ENCODE measurements around the gene SFXN5. TPM values are rescaled to one million over a fixed set of nuclear protein-coding genes. Genes with fewer than 3 reads are reported as not detected.
A peak's percentile ranks its signal among the peaks of the same experiment; 100 is the strongest.

SFXN5 gene
- total and polyA plus RNA-seq, 2 of the 4 experiments (the other 2 are of a cell fraction), result 8.6 to 17.0 TPM

- no peak overlapping the region for H4K5ac ChIP-seq (ENCODE audit: low read depth, low read length)
- H2AK5ac ChIP-seq (ENCODE audit: low read depth, low read length), result no peak overlapping the region; the same call in 1 of the 2 replicates
- in situ Hi-C loops (cut with MboI; ENCODE audit: low sequenced_read_pairs) (no loop called here), intact Hi-C loops (cut with micrococcal nuclease) (no loop called here), dilution Hi-C loops (cut with HindIII; ENCODE audit: low sequenced_read_pairs, unreplicated experiment) (no loop called here)
- H3K36me3 ChIP-seq (ENCODE audit: control insufficient read depth, insufficient read depth, low read length), result peaks cover 17% of the 10 kb centered on the region; the same call in 1 of the 2 replicates
- no peak overlapping the region for H3K4me2 ChIP-seq (ENCODE audit: low read depth, low read length)
- peak overlapping the region; percentile 78 for H3K14ac ChIP-seq (replicated peaks; ENCODE audit: low read depth, low read length)
- ChIA-PET POLR2A (ENCODE audit: unreplicated experiment) (no interaction called here), CTCF (interaction anchor here (1.5 kb wide), 1 partner anchor 71 kb away, joined by 3 read pairs; no protein-coding TSS in a partner anchor)
- no peak overlapping the region; a peak in 1 of 4 replicates for H4K8ac ChIP-seq (ENCODE audit: low read depth in 2 of 2, low read length in 2 of 2)
- no peak overlapping the region for H3K9ac ChIP-seq (ENCODE audit: low read depth, low read length)
- H3K18ac ChIP-seq (ENCODE audit: low read depth, low read length), result no peak overlapping the region
- H3K4me1 ChIP-seq (ENCODE audit: control insufficient read depth, insufficient read depth, low read length), result peaks cover 38% of the 10 kb centered on the region
- no peak overlapping the region for H2BK20ac ChIP-seq (ENCODE audit: low read depth, low read length)
- peaks cover 60% of the 10 kb centered on the region for H3K9me1 ChIP-seq (ENCODE audit: insufficient read depth, low read length)
- no TSS peak for BruUV-seq (replicated peaks)
- H4K20me1 ChIP-seq (ENCODE audit: insufficient read depth, low read length), result peaks cover 73% of the 10 kb centered on the region
- no peak overlapping the region for H2BK120ac ChIP-seq (ENCODE audit: low read depth, low read length)
- no peak overlapping the region for H2AFZ ChIP-seq (replicated peaks; ENCODE audit: low read length, poor library complexity)
- WGBS, 2 experiments (ENCODE audit: extremely low coverage in 2 of 2, insufficient read length in 1 of 2), result no CpG with 5 or more reads among the region's 7 CpGs
- H3K27me3 ChIP-seq (ENCODE audit: control insufficient read depth, insufficient read depth, low read length), result no peaks in the 10 kb centered on the region
- H3K27ac ChIP-seq (ENCODE audit: insufficient read depth, low read length), result no peak overlapping the region
- peaks cover 39 to 97% of the 10 kb centered on the region in 2 experiments for H3K79me1 ChIP-seq (ENCODE audit: low read depth in 1 of 2, low read length in 2 of 2)
- TF ChIP-seq RCOR1 (IDR thresholded peaks at IDR 0.05; ENCODE audit: insufficient replicate concordance, low read length) (no peak), MAFK (IDR thresholded peaks at IDR 0.05; ENCODE audit: low read depth, low read length) (no peak), NFE2L2 (IDR thresholded peaks at IDR 0.05; ENCODE audit: low read depth, low read length) (no peak), RAD21 (IDR thresholded peaks at IDR 0.05; ENCODE audit: low read length) (no peak), POLR2A (IDR thresholded peaks at IDR 0.05; ENCODE audit: low read depth, low read length) (no peak), CEBPB (IDR thresholded peaks at IDR 0.05; ENCODE audit: low read depth, low read length) (no peak)
- TF ChIP-seq, protein P1, sequence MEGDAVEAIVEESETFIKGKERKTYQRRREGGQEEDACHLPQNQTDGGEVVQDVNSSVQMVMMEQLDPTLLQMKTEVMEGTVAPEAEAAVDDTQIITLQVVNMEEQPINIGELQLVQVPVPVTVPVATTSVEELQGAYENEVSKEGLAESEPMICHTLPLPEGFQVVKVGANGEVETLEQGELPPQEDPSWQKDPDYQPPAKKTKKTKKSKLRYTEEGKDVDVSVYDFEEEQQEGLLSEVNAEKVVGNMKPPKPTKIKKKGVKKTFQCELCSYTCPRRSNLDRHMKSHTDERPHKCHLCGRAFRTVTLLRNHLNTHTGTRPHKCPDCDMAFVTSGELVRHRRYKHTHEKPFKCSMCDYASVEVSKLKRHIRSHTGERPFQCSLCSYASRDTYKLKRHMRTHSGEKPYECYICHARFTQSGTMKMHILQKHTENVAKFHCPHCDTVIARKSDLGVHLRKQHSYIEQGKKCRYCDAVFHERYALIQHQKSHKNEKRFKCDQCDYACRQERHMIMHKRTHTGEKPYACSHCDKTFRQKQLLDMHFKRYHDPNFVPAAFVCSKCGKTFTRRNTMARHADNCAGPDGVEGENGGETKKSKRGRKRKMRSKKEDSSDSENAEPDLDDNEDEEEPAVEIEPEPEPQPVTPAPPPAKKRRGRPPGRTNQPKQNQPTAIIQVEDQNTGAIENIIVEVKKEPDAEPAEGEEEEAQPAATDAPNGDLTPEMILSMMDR (conservative IDR thresholded peaks at IDR 0.05; ENCODE audit: low read depth, low read length), result no peak
- H3K4me3 ChIP-seq (ENCODE audit: insufficient read depth, low read depth, low read length), result no peak overlapping the region
- no peaks in the 10 kb centered on the region for H3K9me3 ChIP-seq (ENCODE audit: control insufficient read depth, insufficient read depth, low read length)
- H2AK9ac ChIP-seq (replicated peaks; ENCODE audit: low read depth, low read length, poor library complexity), result no peak overlapping the region
- no peak overlapping the region for H2BK15ac ChIP-seq (ENCODE audit: low read depth, low read length)
- DNase-seq, result no peak
- H3K4ac ChIP-seq (ENCODE audit: low read depth, low read length), result no peak overlapping the region
- peak overlapping the region; percentile 38 for H3K23ac ChIP-seq (ENCODE audit: low read depth, low read length)
- H3K56ac ChIP-seq (ENCODE audit: extremely low read depth, insufficient read depth, low read length), result no peak overlapping the region
- ATAC-seq (ENCODE audit: low read depth), result no peak
- H2BK5ac ChIP-seq (ENCODE audit: low read depth, low read length, poor library complexity, severe bottlenecking), result no peak overlapping the region
- no peak overlapping the region for H4K91ac ChIP-seq (ENCODE audit: insufficient read depth, low read depth, low read length)
These were observed 20.8 kb upstream of the SFXN5 start for GRCh38 chr2:73092146-73092783.

Measured in IMR-90 (cell line).